ENCODE data around the gene TRAF4. TPM values are rescaled to one million over a fixed set of nuclear protein-coding genes. Genes with fewer than 3 reads are reported as not detected.
"Not testable (repeated sequence)": the region's sequence is repeated elsewhere in the genome, so short reads cannot be mapped to it uniquely, and the experiment has no call there.

The TRAF4 gene
- total and polyA plus RNA-seq, 5 donors = 2.9 to 8.9 (median 4.6) TPM

- WGBS = 6% methylated on average over 63 of the region's 63 CpGs
- H3K4me1 ChIP-seq (ENCODE audit: control insufficient read depth, insufficient read depth, low read length) = peaks cover 7% of the 10 kb centered on the region
- H3K9me3 ChIP-seq (ENCODE audit: control insufficient read depth, low read length) = no peaks in the 10 kb centered on the region
- ATAC-seq (peak; percentile 0 to 2), DNase-seq (peak; percentile 52 to 80 (median 78))
- intact Hi-C loops (cut with DNase I) = no loop called here
- no peaks in the 10 kb centered on the region for H3K27me3 ChIP-seq (ENCODE audit: control insufficient read depth, insufficient read depth)
- peak overlapping the region; percentile 61 for H3K4me3 ChIP-seq (ENCODE audit: low read length)
- H3K27ac ChIP-seq (ENCODE audit: low read length) = peak overlapping the region; percentile 88
These were observed 26.9 kb upstream of the TRAF4 start for GRCh38 chr17:28716740-28717577.

- Histone ChIP-seq H3K27me3 (ENCODE audit: control insufficient read depth, insufficient read depth) (no peaks in the 10 kb centered on the region), H3K9me3 (ENCODE audit: control insufficient read depth, low read length) (no peaks in the 10 kb centered on the region), H3K4me1 (ENCODE audit: control insufficient read depth, insufficient read depth, low read length) (peaks cover 2% of the 10 kb centered on the region), H3K4me3 (ENCODE audit: low read length) (peak within 1 kb of the TSS; percentile 61), H3K27ac (ENCODE audit: low read length) (peak within 1 kb of the TSS; percentile 88)
- peak; percentile 77 to 94 (median 92) for DNase-seq
- intact Hi-C loops (cut with DNase I) = no loop called here
- WGBS = 4% methylated on average over 60 of the region's 60 CpGs
- ATAC-seq = peak; percentile 47 to 49
These were observed 26.1 kb upstream of the TRAF4 start, which contains the start of gene RAB34 for GRCh38 chr17:28717578-28718332. Gene RAB34 (minus strand): TSS chr17:28717868. CDS start chr17:28717266, 602 bp downstream.

- no peaks in the 10 kb centered on the region for H3K9me3 ChIP-seq (ENCODE audit: control insufficient read depth, low read length)
- ATAC-seq (no peak), DNase-seq (no peak)
- H3K4me3 ChIP-seq (ENCODE audit: low read length) = no peak overlapping the region
- WGBS = 40% methylated on average over 18 of the region's 18 CpGs
- H3K27ac ChIP-seq (ENCODE audit: low read length) = peak overlapping the region; percentile 88
- peaks cover 2% of the 10 kb centered on the region for H3K4me1 ChIP-seq (ENCODE audit: control insufficient read depth, insufficient read depth, low read length)
- intact Hi-C loops (cut with DNase I) = no loop called here
- no peaks in the 10 kb centered on the region for H3K27me3 ChIP-seq (ENCODE audit: control insufficient read depth, insufficient read depth)
These were observed 25.3 kb upstream of the TRAF4 start for GRCh38 chr17:28718333-28719020.

- DNase-seq = no peak
- no peaks in the 10 kb centered on the region for H3K27me3 ChIP-seq (ENCODE audit: control insufficient read depth, insufficient read depth)
- 31% methylated on average over 18 of the region's 18 CpGs for WGBS
- peak overlapping the region; percentile 56 for H3K27ac ChIP-seq (ENCODE audit: low read length)
- H3K9me3 ChIP-seq (ENCODE audit: control insufficient read depth, low read length) = no peaks in the 10 kb centered on the region
- H3K4me3 ChIP-seq (ENCODE audit: low read length) = peak overlapping the region; percentile 75
- H3K4me1 ChIP-seq (ENCODE audit: control insufficient read depth, insufficient read depth, low read length) = peaks cover 2% of the 10 kb centered on the region
- intact Hi-C loops (cut with DNase I) = no loop called here
- ATAC-seq = no peak
These were observed 24.8 kb upstream of the TRAF4 start for GRCh38 chr17:28719021-28719433.

- DNase-seq (peak in 1 of 3 donors; percentile 40), ATAC-seq (no peak)
- Histone ChIP-seq H3K4me3 (ENCODE audit: low read length) (peak overlapping the region; percentile 75), H3K9me3 (ENCODE audit: control insufficient read depth, low read length) (no peaks in the 10 kb centered on the region), H3K27ac (ENCODE audit: low read length) (peak overlapping the region; percentile 62), H3K27me3 (ENCODE audit: control insufficient read depth, insufficient read depth) (no peaks in the 10 kb centered on the region), H3K4me1 (ENCODE audit: control insufficient read depth, insufficient read depth, low read length) (peaks cover 3% of the 10 kb centered on the region)
- 3% methylated on average over 28 of the region's 30 CpGs for WGBS
- intact Hi-C loops (cut with DNase I) = loop anchor here in 1 of 4 donors (10.0 kb wide), 2 partner anchors 194 to 394 kb away; no protein-coding TSS in a partner anchor
These were observed 23.4 kb upstream of the TRAF4 start for GRCh38 chr17:28720247-28720996.

- 37% methylated on average over 19 of the region's 19 CpGs for WGBS
- H3K9me3 ChIP-seq (ENCODE audit: control insufficient read depth, low read length); ATAC-seq; H3K4me1 ChIP-seq (ENCODE audit: control insufficient read depth, insufficient read depth, low read length); H3K27ac ChIP-seq (ENCODE audit: low read length); H3K27me3 ChIP-seq (ENCODE audit: control insufficient read depth, insufficient read depth): not testable (repeated sequence)
- intact Hi-C loops (cut with DNase I) = loop anchor here in 1 of 4 donors (10.0 kb wide), 2 partner anchors 194 to 394 kb away; no protein-coding TSS in a partner anchor
- H3K4me3 ChIP-seq (ENCODE audit: low read length) = peak overlapping the region; percentile 75
- peak in 1 of 3 donors; percentile 50 for DNase-seq
These were observed 22.8 kb upstream of the TRAF4 start for GRCh38 chr17:28720997-28721329.

DNA sequence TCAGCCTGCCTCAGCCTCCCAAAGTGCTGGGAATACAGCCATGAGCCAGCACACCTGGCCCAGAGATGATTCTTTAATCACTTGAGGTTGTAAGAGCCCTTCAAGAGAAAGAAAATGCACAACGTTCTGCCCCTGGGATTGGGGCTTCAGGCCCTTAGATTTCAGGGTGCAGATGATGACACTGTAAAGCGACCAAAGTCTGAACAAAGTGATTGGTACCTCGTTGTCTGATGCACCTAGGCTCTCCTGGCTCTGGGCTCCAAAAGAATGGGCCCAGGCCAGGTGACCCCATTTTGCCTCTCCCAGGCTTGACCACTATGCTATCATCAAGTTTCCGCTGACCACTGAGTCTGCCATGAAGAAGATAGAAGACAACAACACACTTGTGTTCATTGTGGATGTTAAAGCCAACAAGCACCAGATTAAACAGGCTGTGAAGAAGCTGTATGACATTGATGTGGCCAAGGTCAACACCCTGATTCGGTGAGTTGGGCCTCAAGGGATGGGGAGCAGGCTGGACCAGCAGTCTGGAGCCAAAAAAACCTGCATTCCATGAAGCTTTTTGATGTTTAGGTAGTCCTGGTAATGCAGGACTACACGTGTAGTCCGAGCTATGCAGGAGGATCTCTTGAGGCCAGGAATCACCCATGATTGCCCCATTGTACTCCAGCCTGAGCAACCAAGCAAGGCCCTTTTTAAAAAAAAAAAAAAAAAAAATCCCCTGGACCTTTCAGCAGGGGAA is 21.2 kb upstream of the TRAF4 start:
- ATAC-seq (no peak), DNase-seq (peak in 1 of 3 donors; percentile 4)
- WGBS = 71% methylated on average over 7 of the region's 7 CpGs
- no peak overlapping the region for H3K4me3 ChIP-seq (ENCODE audit: low read length)
- H3K27me3 ChIP-seq (ENCODE audit: control insufficient read depth, insufficient read depth) = no peaks in the 10 kb centered on the region
- no peaks in the 10 kb centered on the region for H3K9me3 ChIP-seq (ENCODE audit: control insufficient read depth, low read length)
- H3K27ac ChIP-seq (ENCODE audit: low read length) = no peak overlapping the region
- peaks cover 6% of the 10 kb centered on the region for H3K4me1 ChIP-seq (ENCODE audit: control insufficient read depth, insufficient read depth, low read length)
- intact Hi-C loops (cut with DNase I) = loop anchor here in 1 of 4 donors (10.0 kb wide), 2 partner anchors 192 to 392 kb away; no protein-coding TSS in a partner anchor

GRCh38 chr17:28723159-28723835 is 20.5 kb upstream of the TRAF4 start:
- no peak overlapping the region for H3K27ac ChIP-seq (ENCODE audit: low read length)
- ATAC-seq (no peak), DNase-seq (peak in 1 of 3 donors; percentile 20)
- peaks cover 6% of the 10 kb centered on the region for H3K4me1 ChIP-seq (ENCODE audit: control insufficient read depth, insufficient read depth, low read length)
- intact Hi-C loops (cut with DNase I) = loop anchor here in 1 of 4 donors (10.0 kb wide), 2 partner anchors 192 to 392 kb away; no protein-coding TSS in a partner anchor
- no peak overlapping the region for H3K4me3 ChIP-seq (ENCODE audit: low read length)
- no peaks in the 10 kb centered on the region for H3K9me3 ChIP-seq (ENCODE audit: control insufficient read depth, low read length)
- H3K27me3 ChIP-seq (ENCODE audit: control insufficient read depth, insufficient read depth) = no peaks in the 10 kb centered on the region
- WGBS = 76% methylated on average over 6 of the region's 6 CpGs

DNA sequence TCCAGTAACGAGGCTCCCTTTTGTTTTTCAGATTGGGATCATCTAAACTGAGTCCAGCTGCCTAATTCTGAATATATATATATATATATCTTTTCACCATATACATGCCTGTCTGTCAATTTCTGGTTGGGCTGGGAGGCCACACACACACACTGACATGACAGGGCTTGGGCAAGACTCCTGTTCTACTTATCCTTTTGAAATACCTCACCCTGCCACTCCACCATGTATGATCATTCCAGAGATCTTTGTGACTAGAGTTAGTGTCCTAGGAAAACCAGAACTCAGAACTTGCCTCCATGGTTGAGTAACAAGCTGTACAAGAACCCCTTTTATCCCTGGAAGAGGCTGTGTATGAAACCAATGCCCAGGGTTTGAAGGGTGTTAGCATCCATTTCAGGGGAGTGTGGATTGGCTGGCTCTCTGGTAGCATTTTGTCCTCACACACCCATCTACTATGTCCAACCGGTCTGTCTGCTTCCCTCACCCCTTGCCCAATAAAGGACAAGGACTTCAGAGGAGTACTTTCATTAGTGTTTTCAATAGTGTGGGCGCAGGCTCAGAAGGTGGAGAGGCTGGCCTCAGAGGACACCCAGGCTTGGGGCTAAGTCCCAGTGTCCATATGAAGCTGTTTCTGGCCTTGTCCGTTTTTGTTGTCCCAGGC is 19.8 kb upstream of the TRAF4 start:
- H3K9me3 ChIP-seq (ENCODE audit: control insufficient read depth, low read length); H3K4me1 ChIP-seq (ENCODE audit: control insufficient read depth, insufficient read depth, low read length); H3K4me3 ChIP-seq (ENCODE audit: low read length); ATAC-seq; H3K27me3 ChIP-seq (ENCODE audit: control insufficient read depth, insufficient read depth); H3K27ac ChIP-seq (ENCODE audit: low read length): not testable (repeated sequence)
- peak in 1 of 3 donors; percentile 20 for DNase-seq
- intact Hi-C loops (cut with DNase I) = loop anchor here in 1 of 4 donors (10.0 kb wide), 2 partner anchors 191 to 391 kb away; no protein-coding TSS in a partner anchor
- 74% methylated on average over 4 of the region's 4 CpGs for WGBS

All from right cardiac atrium (tissue), 5 donors.